K562 (cell line): Measurements from ENCODE around the gene MAP4K4.

ENCODE experiments used
- BRCA1 ChIP-seq, 2 experiments: fragments of 450-650 bp in 1 of 2; sonication (generic) in 1 of 2; formaldehyde crosslinking in 1 of 2; IDR thresholded peaks; 2 replicates each; pipeline versions ENCODE4 v1.5.0 to v1.6.1; 2017 to 2020; ENCODE audit warnings: mild to moderate bottlenecking in 1 of 2, missing genetic modification reagents in 1 of 2
- CHD4 ChIP-seq: fragments of 200-600 bp; sonication (generic); IDR thresholded peaks from 3 replicates; pipeline ENCODE4 v1.6.1; 2012; ENCODE audit warnings: low read depth, mild to moderate bottlenecking, mixed read lengths, low read length, inconsistent platforms; ENCODE audit not compliant: insufficient read depth, insufficient replicate concordance, poor library complexity, severe bottlenecking
- CREB1 ChIP-seq, 2 experiments: sonication (generic) in 1 of 2; formaldehyde crosslinking in 1 of 2; IDR thresholded peaks; 2 replicates each; pipeline versions ENCODE4 v1.6.1 to v1.8.0; 2012 to 2022; ENCODE audit warnings: inconsistent platforms in 1 of 2, mild to moderate bottlenecking in 1 of 2, missing genetic modification reagents in 1 of 2, moderate library complexity in 1 of 2
- ELF1 ChIP-seq: fragments of 200-800 bp; sonication (Bioruptor generic); IDR thresholded peaks from 2 replicates; pipeline ENCODE4 v1.6.1; 2016; ENCODE audit warnings: missing genetic modification characterization, missing compliant biosample characterization
- EP300 ChIP-seq: IDR thresholded peaks from 2 replicates; pipeline ENCODE4 v1.6.1; 2012; ENCODE audit warnings: low read length, improper control_type of control experiment
- ESRRA ChIP-seq: fragments of 450-650 bp; IDR thresholded peaks from 2 replicates; pipeline ENCODE4 v1.6.1; 2014; ENCODE audit warnings: low read depth, mild to moderate bottlenecking, moderate library complexity, borderline replicate concordance
- RAD21 ChIP-seq, 2 experiments: fragments of 250-450 bp in 1 of 2; fragments of 450-650 bp in 1 of 2; sonication (Bioruptor Pico) in 1 of 2; formaldehyde crosslinking in 1 of 2; IDR thresholded peaks in 1 of 2; conservative IDR thresholded peaks in 1 of 2; 2 replicates each; pipeline versions ENCODE4 v1.4.0 to v1.8.0; 2020 to 2022; ENCODE audit warnings: mild to moderate bottlenecking in 2 of 2, moderate library complexity in 1 of 2
- SIN3B ChIP-seq: fragments of 450-650 bp; IDR thresholded peaks from 2 replicates; pipeline ENCODE4 v1.6.1; 2017; ENCODE audit warnings: low read depth, mild to moderate bottlenecking, moderate library complexity
- ZZZ3 ChIP-seq: fragments of 450-650 bp; IDR thresholded peaks from 2 replicates; pipeline ENCODE4 v1.6.1; 2016; ENCODE audit warnings: antibody characterized with exemption, mild to moderate bottlenecking, moderate library complexity
- TF ChIP-seq, protein P1 (sequence below): sonication (generic); formaldehyde crosslinking; IDR thresholded peaks from 2 replicates; pipeline ENCODE4 v1.5.0; 2020; ENCODE audit warnings: missing genetic modification reagents
- TF ChIP-seq, protein P2 (sequence below), 3 experiments: IDR thresholded peaks in 2 of 3; conservative IDR thresholded peaks in 1 of 3; 2 replicates each; pipeline ENCODE4 v1.5.1; 2011 to 2012; ENCODE audit warnings: low read length in 3 of 3, mild to moderate bottlenecking in 3 of 3, control low read depth in 2 of 3, improper control_type of control experiment in 1 of 3, inconsistent platforms in 1 of 3, low read depth in 1 of 3, mixed read lengths in 1 of 3, moderate library complexity in 1 of 3; ENCODE audit not compliant: insufficient read depth in 2 of 3
- TF ChIP-seq, protein P3 (sequence below): fragments of 250-450 bp; sonication (Bioruptor Pico); IDR thresholded peaks from 2 replicates; pipeline ENCODE4 v1.8.0; 2022; ENCODE audit warnings: moderate library complexity, mild to moderate bottlenecking, inconsistent platforms

DNA sequence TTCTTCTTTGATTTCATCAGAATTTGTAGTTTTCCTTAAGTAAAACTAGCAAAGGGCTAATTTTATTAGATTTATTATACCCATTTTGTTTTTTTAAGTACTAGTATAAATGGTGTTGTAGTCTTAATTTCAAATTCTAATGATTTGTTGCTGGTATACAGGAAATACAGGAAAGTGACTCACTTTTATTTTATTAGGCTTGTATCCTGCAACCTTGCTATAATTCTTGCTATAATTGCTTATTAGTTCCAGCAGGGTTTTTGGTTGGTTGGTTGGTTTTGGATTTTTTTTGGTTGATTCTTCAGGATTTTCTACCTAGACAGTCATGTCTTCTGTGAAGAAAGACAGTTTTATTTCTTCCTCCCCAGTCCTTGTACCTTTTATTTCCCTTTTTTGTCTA is 183.6 kb downstream of the MAP4K4 start:
- TF ChIP-seq RAD21 (CRISPR knock-in tag; conservative IDR thresholded peaks at IDR 0.05 in 1 of 2, IDR thresholded peaks at IDR 0.05 in 1 of 2) (no peak), ELF1 (tag) (no peak), CHD4 (no peak), ZZZ3 (no peak), CREB1 (IDR thresholded peaks at IDR 0.05) (no peak), CREB1 (CRISPR knock-in tag; IDR thresholded peaks at IDR 0.05) (no peak), EP300 (no peak), ESRRA (no peak), BRCA1 (IDR thresholded peaks at IDR 0.05) (no peak), BRCA1 (CRISPR knock-in tag; IDR thresholded peaks at IDR 0.05) (no peak), SIN3B (no peak)
- TF ChIP-seq, protein P1, sequence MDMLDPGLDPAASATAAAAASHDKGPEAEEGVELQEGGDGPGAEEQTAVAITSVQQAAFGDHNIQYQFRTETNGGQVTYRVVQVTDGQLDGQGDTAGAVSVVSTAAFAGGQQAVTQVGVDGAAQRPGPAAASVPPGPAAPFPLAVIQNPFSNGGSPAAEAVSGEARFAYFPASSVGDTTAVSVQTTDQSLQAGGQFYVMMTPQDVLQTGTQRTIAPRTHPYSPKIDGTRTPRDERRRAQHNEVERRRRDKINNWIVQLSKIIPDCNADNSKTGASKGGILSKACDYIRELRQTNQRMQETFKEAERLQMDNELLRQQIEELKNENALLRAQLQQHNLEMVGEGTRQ (CRISPR knock-in tag) = no peak
- TF ChIP-seq, protein P2, sequence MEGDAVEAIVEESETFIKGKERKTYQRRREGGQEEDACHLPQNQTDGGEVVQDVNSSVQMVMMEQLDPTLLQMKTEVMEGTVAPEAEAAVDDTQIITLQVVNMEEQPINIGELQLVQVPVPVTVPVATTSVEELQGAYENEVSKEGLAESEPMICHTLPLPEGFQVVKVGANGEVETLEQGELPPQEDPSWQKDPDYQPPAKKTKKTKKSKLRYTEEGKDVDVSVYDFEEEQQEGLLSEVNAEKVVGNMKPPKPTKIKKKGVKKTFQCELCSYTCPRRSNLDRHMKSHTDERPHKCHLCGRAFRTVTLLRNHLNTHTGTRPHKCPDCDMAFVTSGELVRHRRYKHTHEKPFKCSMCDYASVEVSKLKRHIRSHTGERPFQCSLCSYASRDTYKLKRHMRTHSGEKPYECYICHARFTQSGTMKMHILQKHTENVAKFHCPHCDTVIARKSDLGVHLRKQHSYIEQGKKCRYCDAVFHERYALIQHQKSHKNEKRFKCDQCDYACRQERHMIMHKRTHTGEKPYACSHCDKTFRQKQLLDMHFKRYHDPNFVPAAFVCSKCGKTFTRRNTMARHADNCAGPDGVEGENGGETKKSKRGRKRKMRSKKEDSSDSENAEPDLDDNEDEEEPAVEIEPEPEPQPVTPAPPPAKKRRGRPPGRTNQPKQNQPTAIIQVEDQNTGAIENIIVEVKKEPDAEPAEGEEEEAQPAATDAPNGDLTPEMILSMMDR (IDR thresholded peaks at IDR 0.05 in 2 of 3, conservative IDR thresholded peaks at IDR 0.05 in 1 of 3; ENCODE audit: insufficient read depth in 2 of 3, low read depth in 1 of 3, low read length in 3 of 3) = no peak
- TF ChIP-seq, protein P3, sequence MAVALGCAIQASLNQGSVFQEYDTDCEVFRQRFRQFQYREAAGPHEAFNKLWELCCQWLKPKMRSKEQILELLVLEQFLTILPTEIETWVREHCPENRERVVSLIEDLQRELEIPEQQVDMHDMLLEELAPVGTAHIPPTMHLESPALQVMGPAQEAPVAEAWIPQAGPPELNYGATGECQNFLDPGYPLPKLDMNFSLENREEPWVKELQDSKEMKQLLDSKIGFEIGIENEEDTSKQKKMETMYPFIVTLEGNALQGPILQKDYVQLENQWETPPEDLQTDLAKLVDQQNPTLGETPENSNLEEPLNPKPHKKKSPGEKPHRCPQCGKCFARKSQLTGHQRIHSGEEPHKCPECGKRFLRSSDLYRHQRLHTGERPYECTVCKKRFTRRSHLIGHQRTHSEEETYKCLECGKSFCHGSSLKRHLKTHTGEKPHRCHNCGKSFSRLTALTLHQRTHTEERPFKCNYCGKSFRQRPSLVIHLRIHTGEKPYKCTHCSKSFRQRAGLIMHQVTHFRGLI (CRISPR knock-in tag) = no peak
